Stimulated activated CD4-positive, alpha-beta T cell treated with anti-CD3 and anti-CD28 coated beads, TNF-alpha, amount 100 ng/mL, for 48 hours (primary cell): ENCODE results near the gene MAGI2.
"Not testable (repeated sequence)": the region's sequence is repeated elsewhere in the genome, so short reads cannot be mapped to it uniquely, and the experiment has no call there.

Experiments
- DNase-seq, 3 donors: peaks; one replicate each; pipeline ENCODE4 v3.0.0-alpha.2; 2020; ENCODE audit warnings: low read depth in 3 of 3

The MAGI2 gene

DNA sequence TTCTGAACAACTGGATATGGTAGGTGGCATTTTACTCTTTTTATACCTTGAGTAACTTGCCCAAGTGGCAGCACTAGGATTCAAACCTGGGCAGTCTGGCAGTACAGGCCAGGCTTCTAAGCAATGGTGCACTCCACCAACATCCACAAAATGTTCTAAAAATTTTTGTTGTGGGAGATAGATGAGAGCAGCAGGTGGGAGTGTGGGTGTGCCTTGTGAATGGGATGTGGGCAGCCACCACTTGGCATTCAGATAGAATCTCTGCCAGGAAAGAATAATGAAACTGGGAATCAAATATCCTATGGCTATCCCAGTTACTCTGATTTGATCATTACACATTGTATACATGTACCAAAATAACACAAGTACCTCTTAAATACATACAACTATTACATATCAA is 810.7 kb downstream of the MAGI2 start:
- no peak for DNase-seq

GRCh38 chr7:78638364-78638763 is 815.1 kb downstream of the MAGI2 start:
- no peak for DNase-seq

DNA sequence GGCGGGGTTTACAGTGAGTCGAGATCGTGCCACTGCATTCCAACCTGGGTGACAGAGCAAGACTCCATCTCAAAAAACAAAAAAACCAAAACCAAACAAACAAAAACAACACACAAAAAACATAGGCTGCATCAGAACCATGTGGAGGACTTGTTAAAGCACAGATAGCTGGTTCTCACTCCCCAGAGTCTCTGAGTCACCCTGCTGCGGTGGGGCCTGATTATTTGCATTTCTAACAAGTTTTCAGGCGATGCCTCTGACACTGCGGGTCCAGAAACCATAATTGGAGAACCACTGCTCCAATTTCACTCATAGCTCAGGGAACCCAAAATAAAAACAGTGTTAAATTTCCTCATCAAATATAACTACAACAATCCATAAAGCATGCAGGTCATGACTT is 816.7 kb downstream of the MAGI2 start:
- DNase-seq, result no peak

DNA sequence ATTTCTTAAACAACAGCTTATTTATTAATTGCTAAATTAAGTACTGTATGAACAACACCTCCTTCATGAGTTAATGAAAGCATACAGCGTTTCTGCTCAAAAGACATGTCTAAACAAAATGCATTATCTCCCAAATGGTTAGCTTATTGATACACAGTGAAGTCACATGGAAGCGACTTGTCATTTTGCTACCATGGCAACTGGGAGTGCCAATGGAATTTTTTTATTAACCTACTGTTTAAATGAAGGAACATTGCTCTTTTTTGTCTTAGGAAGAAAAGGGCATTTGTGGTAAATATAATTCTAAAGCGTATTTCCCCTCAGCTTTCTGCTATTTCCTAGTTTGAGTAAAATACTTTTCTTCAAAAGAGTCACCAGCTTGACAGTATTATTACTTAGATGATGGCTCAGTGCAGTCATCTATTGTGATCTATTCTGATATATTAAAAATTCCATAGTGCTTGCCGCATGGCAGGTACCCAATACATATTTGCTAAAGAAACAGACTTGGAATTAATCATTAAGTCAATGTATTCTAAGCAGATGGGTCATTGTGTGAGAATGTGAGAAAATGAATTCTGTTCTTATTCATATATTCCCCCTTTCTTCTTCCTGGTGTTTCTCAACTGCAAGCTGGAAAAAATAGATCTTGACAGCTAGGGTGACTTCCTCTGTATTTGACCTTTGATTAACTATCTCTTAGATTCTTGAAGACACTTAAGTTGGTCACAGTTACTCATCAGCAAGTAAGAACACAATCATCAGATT is 818.3 kb downstream of the MAGI2 start:
- no peak for DNase-seq

- DNase-seq, result no peak
These were observed 819.4 kb downstream of the MAGI2 start for GRCh38 chr7:78634093-78634492.

DNA sequence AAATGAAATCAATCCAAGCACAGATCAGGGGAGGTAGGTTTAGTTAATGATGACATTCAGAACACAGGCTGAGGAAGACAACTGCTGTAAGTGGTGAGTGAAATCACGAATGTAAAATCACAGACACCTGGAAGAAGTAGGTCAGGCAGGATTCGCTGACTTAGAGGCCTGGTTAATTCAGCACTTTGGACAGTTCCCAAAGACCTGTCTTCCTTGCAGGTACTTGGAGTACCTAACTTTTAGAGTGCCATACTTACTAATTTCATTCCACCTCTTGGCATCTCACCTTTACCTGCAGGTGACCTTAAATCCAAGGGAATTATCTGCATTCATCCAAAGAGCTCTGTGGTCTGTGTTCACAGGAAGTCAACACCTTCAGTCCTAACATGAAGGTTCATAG is 832.5 kb downstream of the MAGI2 start:
- DNase-seq, result no peak

DNA sequence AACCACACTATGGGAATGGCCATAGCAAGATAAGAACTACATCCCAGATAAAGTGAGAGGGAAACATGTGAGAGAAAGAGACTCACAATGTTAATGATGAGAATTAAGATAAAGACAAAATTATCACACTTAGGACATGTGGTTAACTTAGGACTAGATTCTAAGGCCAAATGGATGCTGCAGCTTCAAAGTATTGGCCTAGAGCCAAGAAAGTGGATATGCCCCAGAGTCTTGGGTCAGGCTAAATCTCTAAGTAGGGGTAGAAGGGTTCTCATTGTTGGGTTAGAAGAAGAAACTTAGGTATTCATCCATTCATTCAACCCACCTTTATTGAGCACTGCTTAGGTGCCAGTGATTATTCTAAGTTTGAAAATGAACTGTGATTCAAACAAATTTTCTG is 836.9 kb downstream of the MAGI2 start:
- DNase-seq, result no peak

- no peak for DNase-seq
These were observed 844.2 kb downstream of the MAGI2 start for GRCh38 chr7:78609281-78609680.

DNA sequence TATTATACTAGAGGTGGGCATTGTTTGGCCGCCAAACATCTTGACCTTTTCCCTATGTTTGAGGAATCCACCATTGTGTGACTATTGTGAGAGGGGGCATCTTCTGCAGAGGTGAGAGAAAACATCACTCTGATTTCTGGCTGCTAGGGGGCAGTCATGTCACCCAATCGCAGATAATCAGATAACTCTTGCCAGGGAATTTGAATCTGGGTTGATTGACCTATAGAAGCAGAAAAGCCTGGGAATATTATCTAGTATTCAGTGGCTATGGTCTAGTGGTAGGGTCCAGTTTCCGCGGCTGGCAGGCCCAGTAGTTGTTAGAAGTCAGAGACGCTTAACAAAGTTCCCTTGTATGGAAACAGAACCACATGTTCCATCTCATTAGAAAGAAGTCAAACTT is 846.4 kb downstream of the MAGI2 start:
- DNase-seq, result no peak

GRCh38 chr7:78605119-78605518 is 848.3 kb downstream of the MAGI2 start:
- no peak for DNase-seq

DNA sequence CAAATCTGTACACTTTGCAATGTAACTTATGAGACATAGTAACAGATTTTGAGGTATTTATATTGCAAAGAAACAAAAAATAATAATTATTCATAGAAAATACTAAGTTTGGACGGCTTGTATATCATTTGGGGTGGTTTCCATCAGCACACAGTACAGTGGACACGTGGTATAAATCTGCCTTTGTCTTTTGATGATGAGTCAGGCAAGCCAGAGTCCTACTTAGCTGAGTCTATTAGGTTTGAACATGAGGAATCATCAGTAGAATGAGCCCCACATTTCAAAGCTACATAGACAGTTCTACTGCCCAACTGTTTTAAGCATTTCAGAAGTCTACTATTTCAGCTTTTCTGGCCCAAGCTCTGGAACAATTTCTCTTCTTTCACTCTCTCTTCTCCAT is 851.7 kb downstream of the MAGI2 start:
- DNase-seq, result no peak

DNA sequence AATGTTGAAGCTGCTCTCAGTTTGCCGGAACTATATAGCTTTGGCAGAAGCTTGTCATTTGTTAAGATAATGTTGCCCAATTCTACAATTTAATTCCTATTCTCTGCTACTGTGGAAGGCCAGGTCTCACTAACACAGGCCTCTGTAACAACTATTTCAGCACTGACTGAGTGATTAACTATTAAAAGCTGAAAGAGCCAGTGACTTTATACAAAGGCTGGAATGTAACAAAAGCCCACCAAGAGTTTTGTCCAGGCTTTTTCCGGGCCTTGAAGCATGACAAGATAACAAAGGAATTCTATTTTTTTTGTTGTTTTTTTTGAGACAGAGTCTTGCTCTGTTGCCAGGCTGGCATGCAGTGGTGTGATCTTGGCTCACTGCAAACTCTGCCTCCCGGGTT is 859.3 kb downstream of the MAGI2 start:
- DNase-seq, result no peak

GRCh38 chr7:78588393-78588792 is 865.1 kb downstream of the MAGI2 start:
- DNase-seq, result no peak

- no peak for DNase-seq
These were observed 865.9 kb downstream of the MAGI2 start for GRCh38 chr7:78587443-78588044.

DNA sequence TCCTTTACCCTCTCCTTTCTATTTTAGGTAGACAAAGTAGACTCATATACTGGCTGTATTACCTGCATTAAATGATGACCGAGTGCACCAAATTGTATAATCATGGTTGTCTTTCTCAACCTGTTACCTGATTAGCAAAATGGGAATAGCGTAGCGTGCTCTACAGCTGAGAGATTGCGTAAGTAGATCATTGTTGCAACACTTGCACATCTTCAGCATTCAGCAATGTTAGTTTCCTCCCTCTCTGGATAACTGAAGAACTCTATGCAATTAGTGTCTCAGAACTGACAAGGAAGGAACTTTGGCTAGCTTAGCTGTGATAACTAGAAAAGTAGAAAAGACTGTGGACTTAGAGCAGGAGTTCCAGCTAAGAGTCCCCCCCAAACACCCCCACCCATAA is 867.5 kb downstream of the MAGI2 start:
- DNase-seq, result no peak

DNA sequence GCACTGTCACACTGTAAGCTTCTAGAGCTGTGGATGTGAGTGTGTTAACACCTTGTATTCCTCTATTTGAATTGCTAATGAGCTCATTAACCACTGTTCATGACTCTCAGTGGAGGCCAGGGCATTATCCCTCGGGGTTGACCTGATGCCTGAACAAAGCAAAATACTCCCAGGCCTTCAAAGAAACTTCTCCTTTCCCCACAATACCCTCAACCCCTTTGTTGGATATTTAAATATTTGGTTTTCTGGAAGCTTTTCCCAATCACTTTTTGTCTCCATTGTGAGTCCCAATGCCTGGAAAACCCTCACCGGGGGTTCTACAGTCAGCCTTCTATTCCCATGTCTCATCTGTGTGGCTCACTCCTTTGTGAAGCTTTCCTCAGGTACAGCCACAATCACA is 874.8 kb downstream of the MAGI2 start:
- no peak for DNase-seq

DNA sequence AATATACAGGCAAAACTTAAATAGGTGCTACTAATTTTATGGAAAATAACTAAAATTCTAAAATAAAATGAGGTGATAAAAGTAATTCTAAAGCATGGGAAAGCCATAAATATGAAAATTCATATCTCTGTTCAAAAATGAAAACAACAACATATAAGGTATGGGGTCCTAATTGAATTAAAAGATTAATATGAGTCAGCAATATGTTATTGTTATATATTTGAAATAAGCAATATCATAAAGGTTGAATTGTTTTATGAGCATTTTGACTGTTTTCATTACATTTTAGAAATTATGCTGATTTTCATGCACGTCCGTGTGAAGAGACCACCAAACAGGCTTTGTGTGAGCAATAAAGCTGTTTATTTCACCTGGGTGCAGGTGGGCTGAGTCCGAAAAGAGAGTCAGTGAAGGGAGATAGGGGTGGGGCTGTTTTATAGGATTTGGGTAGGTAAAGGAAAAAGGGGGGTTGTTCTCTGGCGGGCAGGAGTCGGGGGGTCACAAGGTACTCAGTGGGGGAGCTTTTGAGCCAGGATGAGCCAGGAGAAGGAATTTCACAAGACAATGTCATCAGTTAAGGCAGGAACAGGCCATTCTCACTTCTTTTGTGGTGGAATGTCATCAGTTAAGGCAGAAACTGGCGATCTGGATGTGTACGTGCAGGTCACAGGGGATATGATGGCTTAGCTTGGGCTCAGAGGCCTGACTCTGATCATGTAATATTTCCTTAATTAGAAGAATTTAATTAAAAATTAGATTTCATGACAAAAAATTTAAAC is 876.1 kb downstream of the MAGI2 start:
- DNase-seq, result not testable (repeated sequence)

DNA sequence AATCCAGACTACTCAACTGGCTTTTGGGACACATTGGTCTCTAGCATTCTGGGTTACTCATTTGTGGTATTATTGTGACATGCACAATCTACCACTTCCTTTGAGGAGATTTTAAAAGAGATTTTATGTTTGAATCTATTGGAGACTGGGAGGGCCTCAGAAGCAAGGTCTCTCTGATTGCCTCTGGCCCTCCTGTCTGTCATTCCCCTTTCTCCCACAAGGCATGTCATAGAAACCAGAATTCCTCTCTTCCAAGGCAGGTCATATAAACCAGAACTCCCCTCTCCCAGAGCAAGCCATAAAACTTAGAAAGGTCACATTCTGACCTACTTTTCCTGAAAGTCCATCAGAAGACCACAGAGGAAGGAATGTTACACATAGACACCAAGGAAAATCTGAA is 877.2 kb downstream of the MAGI2 start:
- DNase-seq, result no peak

DNA sequence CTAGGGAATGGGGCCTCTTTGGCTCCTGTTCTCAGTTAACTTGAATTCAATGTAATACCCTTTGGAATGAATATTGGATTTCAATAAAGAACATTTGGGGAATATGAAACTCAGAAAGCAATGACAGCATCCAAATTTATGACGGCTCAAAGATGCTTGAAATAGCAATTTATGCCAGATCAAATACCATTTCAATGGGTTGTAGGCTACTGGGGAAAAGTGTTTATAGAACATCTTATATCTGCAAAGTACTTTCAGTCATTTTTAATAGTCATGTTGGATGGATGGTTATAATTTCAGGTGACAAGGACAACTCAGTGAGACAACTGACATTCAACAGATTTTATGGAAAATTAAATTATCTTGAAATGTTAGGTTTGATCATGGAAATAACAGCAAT is 882.2 kb downstream of the MAGI2 start:
- no peak for DNase-seq

- no peak for DNase-seq
These were observed 884.8 kb downstream of the MAGI2 start for GRCh38 chr7:78568690-78569089.

DNA sequence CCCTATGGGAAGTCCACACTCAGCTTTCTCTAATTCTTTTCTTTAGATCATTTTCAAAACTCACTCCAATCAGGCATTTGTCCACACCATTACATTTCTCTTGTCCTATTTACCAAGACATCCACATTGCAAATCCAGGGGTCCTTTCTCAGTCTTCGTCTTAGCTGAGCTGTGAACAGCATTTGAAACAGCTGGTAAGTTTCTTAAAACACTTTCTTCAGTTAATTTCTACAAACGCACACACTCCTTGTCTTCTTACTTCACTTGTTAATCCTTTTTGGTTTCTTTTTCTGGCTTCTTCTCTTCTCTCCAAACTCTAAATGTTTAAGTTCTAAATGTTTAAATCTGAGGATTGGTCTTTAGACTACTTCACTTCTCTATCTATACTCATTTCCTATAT is 885.6 kb downstream of the MAGI2 start:
- DNase-seq, result no peak

GRCh38 chr7:78565784-78566183 is 887.7 kb downstream of the MAGI2 start:
- no peak for DNase-seq

DNA sequence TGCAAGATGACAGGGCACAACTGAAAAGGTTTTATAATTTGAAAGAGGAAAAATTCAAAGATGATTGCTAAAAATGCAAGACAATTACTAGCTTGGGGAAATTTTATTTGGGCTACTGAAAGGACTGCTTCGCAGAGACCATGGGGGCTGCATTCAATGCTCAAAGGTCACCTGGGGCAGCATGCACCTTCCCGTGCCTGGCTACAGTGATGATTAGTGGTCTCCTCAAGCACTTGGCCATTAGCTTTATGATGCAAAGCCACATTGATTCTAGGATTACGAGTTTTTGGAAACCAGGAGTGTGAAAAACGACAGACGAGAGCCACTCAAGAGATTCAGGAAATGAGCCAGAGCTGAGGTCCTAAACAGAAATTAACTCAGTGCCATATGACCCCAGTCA is 890.3 kb downstream of the MAGI2 start:
- DNase-seq, result no peak
